PC-9 (cell line): Measurements from ENCODE around the gene SEC14L6. TPM values are rescaled to one million over a fixed set of nuclear protein-coding genes. Genes with fewer than 3 reads are reported as not detected.

ENCODE experiments used
- BruUV-seq: library from RNA; stranded (reverse); fragments of 400-500 nt; replicated peaks from 2 replicates; lab custom pipeline; 2021; lab: Mats Ljungman, UMichigan
- CTCF ChIA-PET: fragments of 300-600 bp; sonication (Branson Sonifier 250); formaldehyde crosslinking; loops from one replicate; lab custom pipeline; 2022; ENCODE audit warnings: antibody characterized with exemption; lab: Charles Lee
- POLR2A ChIA-PET: fragments of 300-600 bp; sonication (Branson Sonifier 250); formaldehyde crosslinking; loops from one replicate; lab custom pipeline; 2022; ENCODE audit warnings: antibody characterized with exemption; ENCODE audit not compliant: unreplicated experiment; lab: Charles Lee
- DNase-seq, 2 experiments: peaks; one replicate each; pipeline versions ENCODE4 v3.0.0 to v3.0.0-alpha.2; 2015 to 2022; ENCODE audit warnings: mixed read lengths in 1 of 2
- H2AFZ ChIP-seq: fragments of 200-600 bp; sonication (generic); 2 replicates; pipeline ENCODE4 v1.8.1; 2017; ENCODE audit warnings: antibody characterized with exemption
- H3F3A ChIP-seq: fragments of 200-600 bp; sonication (generic); 2 replicates; pipeline ENCODE4 v1.8.1; 2017; ENCODE audit warnings: antibody characterized with exemption, mild to moderate bottlenecking, low read depth; ENCODE audit not compliant: insufficient read depth
- H3K27ac ChIP-seq: fragments of 200-600 bp; sonication (generic); 2 replicates; pipeline ENCODE4 v1.6.1; 2016; ENCODE audit warnings: mixed run types
- H3K27me3 ChIP-seq: fragments of 200-600 bp; sonication (generic); 2 replicates; pipeline ENCODE4 v1.6.1; 2016; ENCODE audit warnings: low read depth, mixed run types; ENCODE audit not compliant: insufficient read depth
- H3K36me3 ChIP-seq: fragments of 200-600 bp; sonication (generic); 2 replicates; pipeline ENCODE4 v1.6.1; 2016; ENCODE audit warnings: low read depth, mixed run types
- H3K4me1 ChIP-seq: fragments of 200-600 bp; sonication (generic); replicated peaks from 2 replicates; pipeline ENCODE4 v1.6.1; 2016; ENCODE audit warnings: mixed run types; ENCODE audit not compliant: insufficient read depth
- H3K4me2 ChIP-seq: fragments of 200-600 bp; sonication (generic); 2 replicates; pipeline ENCODE4 v1.6.1; 2017; ENCODE audit warnings: mixed run types
- H3K4me3 ChIP-seq: fragments of 200-600 bp; sonication (generic); 2 replicates; pipeline ENCODE4 v1.6.1; 2016; ENCODE audit warnings: mixed run types
- H3K79me2 ChIP-seq: fragments of 200-600 bp; sonication (generic); 2 replicates; pipeline ENCODE4 v1.6.1; 2017; ENCODE audit warnings: low read depth, mixed run types
- H3K9me2 ChIP-seq: fragments of 200-600 bp; sonication (generic); 2 replicates; pipeline ENCODE4 v1.8.1; 2017; ENCODE audit warnings: mild to moderate bottlenecking; ENCODE audit not compliant: insufficient read depth
- H3K9me3 ChIP-seq: fragments of 200-600 bp; sonication (generic); 2 replicates; pipeline ENCODE4 v1.8.1; 2016; ENCODE audit warnings: low read depth; ENCODE audit not compliant: insufficient read depth
- H4K20me1 ChIP-seq: fragments of 200-600 bp; sonication (generic); 2 replicates; pipeline ENCODE4 v1.8.1; 2017; ENCODE audit not compliant: insufficient read depth
- CTCF ChIP-seq: fragments of 200-600 bp; sonication (generic); conservative IDR thresholded peaks from 2 replicates; pipeline ENCODE4 v1.6.1; 2017; ENCODE audit warnings: mixed run types, antibody characterized with exemption, mild to moderate bottlenecking, moderate library complexity
- EZH2 ChIP-seq: fragments of 200-600 bp; sonication (generic); IDR thresholded peaks from 2 replicates; pipeline ENCODE4 v1.8.0; 2017; ENCODE audit warnings: antibody characterized with exemption, low read depth
- intact Hi-C: fragments of 100-400 bp; cut with micrococcal nuclease; formaldehyde crosslinking; loops from one replicate; pipeline ENCODE4 v1.10.0; 2022; ENCODE audit not compliant: unreplicated experiment
- total RNA-seq: library from RNA; stranded (reverse); gene quantifications from 2 replicates; pipeline ENCODE4 v1.2.3, GENCODE V29; 2021

The SEC14L6 gene
- total RNA-seq, 1 experiment from 2014 or later: 0.31 TPM

GRCh38 chr22:30572840-30573593 lies 26.5 kb upstream of the SEC14L6 start:
- H3K9me2 ChIP-seq: no peaks in the 10 kb centered on the region
- no peak overlapping the region for H3K27ac ChIP-seq
- DNase-seq: no peak
- POLR2A ChIA-PET: no interaction called here
- no peaks in the 10 kb centered on the region for H3K79me2 ChIP-seq
- TF ChIP-seq CTCF (no peak), EZH2 (no peak)
- intact Hi-C loops: no loop called here
- no peaks in the 10 kb centered on the region for H3K27me3 ChIP-seq
- no peak overlapping the region for H3K4me2 ChIP-seq
- H3K4me1 ChIP-seq: no peaks in the 10 kb centered on the region
- H3K9me3 ChIP-seq: no peaks in the 10 kb centered on the region
- H3F3A ChIP-seq: peaks cover 27% of the 10 kb centered on the region
- CTCF ChIA-PET: no interaction called here
- H3K36me3 ChIP-seq: 0 out of 2 replicates have a peak, but pooled peaks cover 6% of the 10 kb centered on the region
- H3K4me3 ChIP-seq: no peak overlapping the region
- H4K20me1 ChIP-seq: peaks cover 19% of the 10 kb centered on the region
- no peak overlapping the region for H2AFZ ChIP-seq
- BruUV-seq: no TSS peak

GRCh38 chr22:30572210-30572609 lies 25.7 kb upstream of the SEC14L6 start:
- Histone ChIP-seq H3K4me3 (no peak overlapping the region), H4K20me1 (peaks cover 19% of the 10 kb centered on the region), H3K9me3 (no peaks in the 10 kb centered on the region), H3F3A (peaks cover 26% of the 10 kb centered on the region), H3K79me2 (no peaks in the 10 kb centered on the region), H2AFZ (no peak overlapping the region), H3K4me1 (no peaks in the 10 kb centered on the region), H3K27ac (no peak overlapping the region), H3K27me3 (no peaks in the 10 kb centered on the region), H3K36me3 (no peaks in the 10 kb centered on the region), H3K4me2 (no peak overlapping the region), H3K9me2 (no peaks in the 10 kb centered on the region)
- CTCF ChIA-PET: no interaction called here
- intact Hi-C loops: no loop called here
- BruUV-seq: no TSS peak
- TF ChIP-seq CTCF (no peak), EZH2 (no peak)
- DNase-seq: no peak
- POLR2A ChIA-PET: no interaction called here

GRCh38 chr22:30569674-30570202 lies 23.2 kb upstream of the SEC14L6 start:
- Histone ChIP-seq H3K9me3 (no peaks in the 10 kb centered on the region), H3K4me2 (no peak overlapping the region), H2AFZ (no peak overlapping the region), H3K9me2 (no peaks in the 10 kb centered on the region), H3K27ac (no peak overlapping the region), H3K4me1 (no peaks in the 10 kb centered on the region), H4K20me1 (peaks cover 16% of the 10 kb centered on the region), H3K79me2 (no peaks in the 10 kb centered on the region), H3K36me3 (no peaks in the 10 kb centered on the region), H3F3A (peaks cover 17% of the 10 kb centered on the region; the same call in 1 of the 2 replicates), H3K4me3 (no peak overlapping the region), H3K27me3 (no peaks in the 10 kb centered on the region)
- CTCF ChIA-PET: no interaction called here
- intact Hi-C loops: no loop called here
- DNase-seq: no peak
- BruUV-seq: no TSS peak
- POLR2A ChIA-PET: no interaction called here
- no peak for TF ChIP-seq CTCF
- no peak for TF ChIP-seq EZH2
